BE2C (cell line): ENCODE data around the gene TRPC4.

Experiments used
- DNase-seq: peaks from one replicate; pipeline ENCODE4 v3.0.0-alpha.2; 2020
- H3K27me3 ChIP-seq: fragments of 250-450 bp; sonication (Bioruptor Pico); 2 replicates; pipeline ENCODE4 v1.5.1; 2020; ENCODE audit warnings: mild to moderate bottlenecking
- H3K36me3 ChIP-seq: fragments of 250-450 bp; sonication (Bioruptor Pico); 2 replicates; pipeline ENCODE4 v1.5.1; 2020; ENCODE audit warnings: mild to moderate bottlenecking
- H3K4me1 ChIP-seq: fragments of 250-450 bp; sonication (Bioruptor Pico); 2 replicates; pipeline ENCODE4 v1.5.1; 2020
- H3K4me3 ChIP-seq: 2 replicates; pipeline ENCODE4 v1.5.1; 2011; ENCODE audit warnings: low read depth, low read length
- H3K9me3 ChIP-seq: fragments of 250-450 bp; sonication (Bioruptor Pico); 2 replicates; pipeline ENCODE4 v1.5.1; 2020
- CTCF ChIP-seq: IDR thresholded peaks from 2 replicates; pipeline ENCODE4 v1.5.1; 2012; ENCODE audit warnings: mild to moderate bottlenecking, low read depth, low read length

The TRPC4 gene

GRCh38 chr13:37652596-37652995, 217.0 kb downstream of the TRPC4 start:
- no peaks in the 10 kb centered on the region for H3K4me1 ChIP-seq
- H3K4me3 ChIP-seq: no peak overlapping the region
- H3K9me3 ChIP-seq: no peaks in the 10 kb centered on the region
- H3K27me3 ChIP-seq: no peaks in the 10 kb centered on the region
- no peak for TF ChIP-seq CTCF
- no peak for DNase-seq
- no peaks in the 10 kb centered on the region for H3K36me3 ChIP-seq

- Histone ChIP-seq H3K27me3 (no peaks in the 10 kb centered on the region), H3K9me3 (no peaks in the 10 kb centered on the region), H3K4me3 (no peak overlapping the region), H3K4me1 (no peaks in the 10 kb centered on the region), H3K36me3 (no peaks in the 10 kb centered on the region)
- DNase-seq: no peak
- TF ChIP-seq CTCF: no peak
These were observed 217.7 kb downstream of the TRPC4 start for GRCh38 chr13:37651891-37652290.

- no peaks in the 10 kb centered on the region for H3K36me3 ChIP-seq
- no peak for TF ChIP-seq CTCF
- no peaks in the 10 kb centered on the region for H3K9me3 ChIP-seq
- no peak for DNase-seq
- H3K4me1 ChIP-seq: no peaks in the 10 kb centered on the region
- no peak overlapping the region for H3K4me3 ChIP-seq
- no peaks in the 10 kb centered on the region for H3K27me3 ChIP-seq
These were observed 221.0 kb downstream of the TRPC4 start for GRCh38 chr13:37648609-37649008.

GRCh38 chr13:37647031-37647650, 222.4 kb downstream of the TRPC4 start:
- no peaks in the 10 kb centered on the region for H3K27me3 ChIP-seq
- TF ChIP-seq CTCF: no peak

GRCh38 chr13:37646531-37646930, 223.0 kb downstream of the TRPC4 start:
- no peak overlapping the region for H3K4me3 ChIP-seq
- no peak for TF ChIP-seq CTCF

More at GRCh38 chr13:37647031-37647650, 222.4 kb downstream of the TRPC4 start:
- Histone ChIP-seq H3K9me3 (no peaks in the 10 kb centered on the region), H3K4me3 (no peak overlapping the region), H3K36me3 (no peaks in the 10 kb centered on the region), H3K4me1 (no peaks in the 10 kb centered on the region)
- DNase-seq: no peak

GRCh38 chr13:37645181-37645740, 224.3 kb downstream of the TRPC4 start:
- no peak overlapping the region for H3K4me3 ChIP-seq
- H3K27me3 ChIP-seq: no peaks in the 10 kb centered on the region
- no peaks in the 10 kb centered on the region for H3K4me1 ChIP-seq
- no peak for TF ChIP-seq CTCF
- no peaks in the 10 kb centered on the region for H3K36me3 ChIP-seq
- no peak for DNase-seq
- no peaks in the 10 kb centered on the region for H3K9me3 ChIP-seq

More at GRCh38 chr13:37646531-37646930, 223.0 kb downstream of the TRPC4 start:
- Histone ChIP-seq H3K9me3 (no peaks in the 10 kb centered on the region), H3K4me1 (no peaks in the 10 kb centered on the region), H3K27me3 (no peaks in the 10 kb centered on the region), H3K36me3 (no peaks in the 10 kb centered on the region)
- no peak for DNase-seq
